ENCODE data around the gene HYPK. TPM values are rescaled to one million over a fixed set of nuclear protein-coding genes. Genes with fewer than 3 reads are reported as not detected.
A peak's percentile ranks its signal among the peaks of the same experiment; 100 is the strongest.
"Not testable (repeated sequence)": the region's sequence is repeated elsewhere in the genome, so short reads cannot be mapped to it uniquely, and the experiment has no call there.

The HYPK gene
- total RNA-seq, 1 donor from 2014 or later = 14.4 TPM

DNA sequence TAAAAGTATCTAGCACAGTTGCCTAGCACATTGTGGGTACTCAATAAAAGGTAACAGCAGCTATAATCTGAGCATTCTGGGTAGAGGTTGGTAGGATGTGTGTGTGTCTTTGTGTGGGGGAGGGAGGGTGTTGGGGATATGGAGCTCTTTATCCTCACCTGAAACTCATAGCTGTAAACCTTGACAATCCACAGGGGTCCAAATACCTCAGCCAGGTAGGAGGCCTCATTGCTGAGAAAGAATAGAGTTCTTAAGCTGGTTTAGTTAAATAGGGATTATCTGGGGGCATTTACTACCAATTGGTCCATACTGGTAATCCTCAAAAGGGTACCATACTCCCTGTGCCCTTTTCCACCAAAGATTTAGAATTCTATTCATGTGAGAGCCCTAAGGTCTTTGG lies 4.4 kb upstream of the HYPK start:
- no peak for DNase-seq

DNA sequence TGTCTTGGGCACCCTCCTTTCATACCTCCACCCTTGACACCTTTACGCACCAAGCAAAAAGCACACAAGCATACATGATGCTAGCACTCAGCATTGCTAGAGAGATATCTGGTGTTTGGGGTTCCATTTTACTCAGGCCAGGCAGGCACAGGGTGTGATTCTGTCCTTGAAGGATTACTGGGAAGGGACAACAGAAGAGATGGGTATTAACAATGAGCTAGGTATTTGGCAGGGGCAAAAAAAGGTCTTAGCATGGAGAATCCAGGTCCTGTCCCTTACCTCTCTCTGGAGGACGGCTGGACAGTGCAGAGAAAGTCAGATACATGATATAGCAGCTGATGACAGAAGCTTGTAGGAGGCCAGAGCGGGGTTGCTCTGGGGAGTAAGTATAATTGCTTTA lies 3.8 kb upstream of the HYPK start:
- DNase-seq = no peak

DNA sequence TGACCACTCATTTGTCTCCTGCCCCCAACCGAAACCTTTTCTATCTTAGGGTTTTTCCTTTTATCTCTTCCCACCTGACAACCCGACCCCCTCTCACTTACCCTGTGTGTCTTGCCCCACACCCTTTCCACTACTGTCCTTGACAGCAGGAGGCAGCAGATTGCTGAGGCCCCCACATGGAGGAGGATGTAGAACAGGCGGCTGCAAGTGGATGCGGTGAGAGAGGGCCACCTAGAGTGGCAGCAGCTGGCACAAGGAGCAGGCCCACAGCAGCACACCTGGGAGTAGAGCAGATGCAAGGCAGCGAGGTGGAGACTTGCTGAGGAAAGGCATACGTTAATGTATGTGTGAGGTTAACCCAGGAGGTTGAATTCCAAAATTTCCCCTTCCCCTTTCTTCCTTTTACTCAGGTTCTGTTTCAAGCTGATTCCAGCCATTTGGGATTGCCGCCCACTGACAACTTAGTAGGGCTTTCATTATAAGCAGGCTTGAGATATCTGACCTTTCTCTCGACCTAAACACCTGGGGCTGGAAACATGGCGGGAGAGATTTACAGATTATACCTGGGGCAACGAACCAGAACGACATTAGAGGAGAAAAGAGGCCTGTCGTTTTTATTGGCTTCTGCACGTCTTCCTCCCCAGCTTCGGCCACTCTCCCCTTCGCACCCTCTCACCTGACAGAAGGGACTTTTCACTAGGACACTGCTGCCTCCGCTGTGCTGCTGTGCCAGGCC lies 1.0 kb upstream of the HYPK start:
- DNase-seq = no peak

DNA sequence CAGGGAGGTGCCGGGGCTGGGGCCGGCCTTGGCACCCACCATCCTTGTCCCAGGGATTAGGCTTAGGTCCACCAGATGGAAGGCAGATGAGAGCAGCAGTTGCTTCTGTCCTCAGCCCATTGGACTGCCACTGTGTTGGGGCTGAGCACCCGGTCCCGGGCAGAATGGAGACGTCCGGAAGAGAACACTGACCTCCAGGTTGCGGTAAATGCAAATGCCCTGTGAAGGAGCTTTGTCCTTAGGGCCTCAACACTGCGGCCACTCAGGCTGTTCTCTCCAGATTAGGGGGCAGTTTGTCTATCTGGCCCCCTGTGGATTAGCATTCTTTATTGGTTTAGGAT lies 484 bp upstream of the HYPK start, which contains the start of gene SERINC4:
Gene SERINC4 (minus strand): TSS at position 276 of the 341 bp plus-strand sequence. CDS start 234 bp downstream, at position 42.
- DNase-seq = no peak

DNA sequence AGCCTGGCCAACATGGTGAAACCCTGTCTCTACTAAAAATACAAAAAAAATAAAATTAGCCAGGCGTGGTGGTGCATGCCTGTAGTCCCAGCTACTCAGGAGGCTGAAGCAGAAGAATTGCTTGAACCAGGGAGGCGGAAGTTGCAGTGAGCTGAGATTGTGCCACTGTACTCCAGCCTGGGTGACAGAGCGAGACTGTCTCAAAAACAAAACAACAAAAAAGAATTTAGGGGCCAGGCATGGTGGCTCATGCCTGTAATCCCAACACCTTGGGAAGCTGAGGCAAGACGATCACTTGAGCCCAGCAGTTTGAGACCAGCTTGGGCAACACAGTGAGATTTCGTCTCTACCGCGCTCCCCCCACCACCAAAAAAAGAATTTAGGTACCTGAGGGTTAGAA lies 2.3 kb downstream of the HYPK start:
- DNase-seq = not testable (repeated sequence)

DNA sequence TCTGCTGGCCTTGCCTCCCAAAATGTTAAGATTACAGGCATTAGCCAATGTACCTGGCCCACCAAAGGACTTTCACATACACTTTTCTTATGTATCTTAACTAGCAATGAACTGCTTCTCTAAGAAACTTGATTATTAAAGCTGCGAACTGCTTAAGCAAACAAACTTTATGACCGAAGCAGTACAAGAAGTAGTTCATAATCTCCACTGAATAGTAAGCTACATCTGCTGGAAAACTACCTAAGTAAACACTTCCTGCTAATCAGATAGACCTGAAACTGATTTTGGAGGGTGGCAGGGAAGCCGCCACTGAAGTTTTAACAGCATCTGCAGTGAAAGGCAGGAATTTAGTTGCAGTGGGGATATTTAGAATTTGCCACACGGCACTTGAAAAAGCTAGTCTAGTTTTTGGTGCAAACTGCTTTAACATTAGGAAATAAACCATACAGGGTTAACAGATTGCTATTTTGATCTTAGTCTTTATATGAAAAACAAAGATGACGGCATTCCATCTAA lies 8.1 kb downstream of the HYPK start:
- no peak for DNase-seq

DNA sequence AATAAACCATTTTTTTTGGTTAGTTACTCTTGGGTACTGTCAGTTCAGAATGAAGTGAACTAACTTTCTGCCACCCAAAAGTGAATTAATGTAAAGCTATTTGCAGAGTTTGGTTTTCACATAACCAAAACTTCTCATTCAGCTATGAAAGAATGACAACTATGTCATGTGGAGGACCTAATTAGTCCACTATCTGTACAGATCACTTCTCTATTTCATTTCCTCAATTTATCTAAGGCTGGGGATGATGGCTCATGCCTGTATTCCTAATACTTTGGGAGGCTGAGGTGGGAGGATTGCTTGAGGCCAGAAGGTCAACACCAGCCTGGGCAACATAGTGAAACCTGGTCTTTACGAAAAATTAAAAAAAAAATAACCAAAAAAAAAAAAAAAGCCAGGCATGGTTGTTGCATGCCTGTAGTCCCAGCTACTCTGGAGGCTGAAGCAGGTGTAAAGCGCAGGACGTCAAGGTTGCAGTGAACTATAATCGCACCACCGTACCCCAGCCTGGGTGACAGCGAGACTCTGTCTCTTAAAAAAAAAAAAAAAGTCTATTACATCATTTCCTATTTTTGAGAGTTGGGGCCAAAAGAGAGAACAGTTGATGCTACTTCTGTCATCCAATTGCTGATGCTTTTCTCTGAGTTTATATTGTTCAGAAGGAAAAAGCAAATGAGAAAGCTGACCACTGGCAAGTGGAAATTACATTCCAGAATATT lies 8.7 kb downstream of the HYPK start:
- no peak for DNase-seq

DNA sequence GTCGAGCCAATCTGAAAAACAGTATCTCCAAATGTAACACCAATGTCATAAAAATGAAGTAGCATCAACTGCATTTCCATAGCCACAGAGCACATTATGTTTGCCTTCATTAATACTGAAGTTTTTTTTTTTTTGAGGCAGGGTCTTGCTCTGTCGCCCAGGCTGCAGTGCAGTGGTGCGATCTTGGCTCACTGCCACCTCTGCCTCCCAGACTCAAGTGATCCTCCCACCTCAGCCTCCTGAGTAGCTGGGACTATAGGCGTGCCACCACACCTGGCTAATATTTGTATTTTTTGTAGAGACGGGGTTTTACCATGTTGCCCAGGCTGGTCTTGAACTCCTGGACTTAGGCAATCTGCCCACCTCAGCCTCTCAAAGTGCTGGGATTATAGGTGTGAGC lies 14.7 kb downstream of the HYPK start:
- not testable (repeated sequence) for DNase-seq

DNA sequence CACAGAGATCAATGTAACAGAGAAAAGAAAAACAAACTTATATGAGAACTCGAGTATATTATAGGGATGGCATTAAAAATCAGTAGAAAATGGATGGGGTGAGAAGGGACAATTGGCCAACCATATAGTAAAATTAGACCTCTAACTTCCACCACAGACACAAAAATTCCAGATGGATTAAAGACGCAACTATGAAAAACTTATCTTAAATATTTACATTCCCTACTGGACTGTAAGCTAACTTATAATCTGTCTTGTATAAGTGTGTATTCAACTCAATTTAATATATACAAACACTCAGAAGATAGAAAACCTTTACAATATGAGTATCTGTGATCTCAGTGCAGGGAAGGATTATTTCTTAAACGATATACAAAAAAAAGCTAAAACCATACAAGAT lies 21.1 kb downstream of the HYPK start:
- no peak for DNase-seq

DNA sequence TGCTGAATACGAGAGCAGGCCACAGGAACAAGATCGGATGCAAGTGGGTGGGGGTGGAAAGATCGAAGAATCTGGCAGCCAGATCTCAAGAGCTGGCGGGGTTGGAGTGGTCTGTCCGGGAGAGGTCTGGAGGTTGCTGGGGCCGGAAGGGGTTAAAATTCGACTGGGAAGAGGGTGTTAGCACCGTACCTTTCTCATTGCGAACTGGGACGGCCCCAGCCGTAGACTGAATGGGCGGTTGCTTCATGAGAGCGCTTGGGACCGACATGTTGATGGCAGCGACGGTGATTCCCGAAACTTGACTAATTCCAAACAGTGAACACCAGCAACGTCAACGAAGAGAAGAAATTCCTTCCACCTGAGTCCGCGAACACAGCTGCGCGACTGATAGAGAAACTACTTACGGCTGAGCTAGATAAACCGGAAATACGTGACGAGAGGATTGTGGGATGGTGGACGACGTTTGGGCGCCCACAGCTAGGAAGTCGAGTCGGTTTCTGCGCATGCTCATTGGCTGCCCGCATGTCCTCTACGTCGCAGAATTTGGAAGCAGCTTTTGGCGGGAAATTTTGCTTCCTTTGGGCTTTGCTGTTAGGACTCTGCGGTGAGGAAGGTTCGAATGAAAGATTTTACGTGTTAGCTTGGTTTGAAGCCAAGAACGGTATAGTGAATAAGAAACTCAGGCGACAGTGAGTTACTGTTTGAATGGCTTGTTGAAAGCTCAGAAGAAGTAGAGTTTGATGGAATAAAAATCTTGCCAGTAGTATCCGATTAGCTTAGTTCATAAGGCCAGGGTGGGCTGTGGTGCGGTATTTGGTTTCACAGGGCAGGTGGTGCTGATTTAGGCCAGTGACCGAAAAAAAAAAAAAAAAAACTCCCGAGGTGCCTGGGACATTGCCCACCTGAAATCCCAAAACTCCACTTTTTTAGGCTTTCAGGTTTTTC lies 24.2 kb downstream of the HYPK start, which contains the start of gene MFAP1:
Gene MFAP1 (minus strand): TSS at position 389 of the 945 bp plus-strand sequence. CDS start 121 bp downstream, at position 268.
- peak; percentile 97 for DNase-seq

DNA sequence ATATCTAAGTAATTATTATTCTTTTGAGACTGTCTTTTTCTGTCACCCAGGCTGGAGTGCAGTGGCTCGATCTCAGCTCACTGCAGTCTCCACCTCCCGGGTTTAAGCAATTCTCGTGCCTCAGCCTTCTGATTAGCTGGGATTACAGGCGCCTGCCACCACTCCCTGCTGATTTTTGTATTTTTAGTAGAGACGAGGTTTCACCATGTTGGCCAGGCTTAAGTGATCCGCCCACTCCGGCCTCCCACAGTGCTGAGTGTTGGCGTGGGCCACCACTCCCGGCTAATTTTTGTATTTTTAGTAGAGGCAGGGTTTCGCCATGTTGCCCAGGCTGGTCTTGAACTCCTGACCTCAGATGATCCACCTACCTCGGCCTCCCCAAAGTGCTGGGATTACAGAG lies 24.9 kb downstream of the HYPK start:
- DNase-seq = not testable (repeated sequence)

DNA sequence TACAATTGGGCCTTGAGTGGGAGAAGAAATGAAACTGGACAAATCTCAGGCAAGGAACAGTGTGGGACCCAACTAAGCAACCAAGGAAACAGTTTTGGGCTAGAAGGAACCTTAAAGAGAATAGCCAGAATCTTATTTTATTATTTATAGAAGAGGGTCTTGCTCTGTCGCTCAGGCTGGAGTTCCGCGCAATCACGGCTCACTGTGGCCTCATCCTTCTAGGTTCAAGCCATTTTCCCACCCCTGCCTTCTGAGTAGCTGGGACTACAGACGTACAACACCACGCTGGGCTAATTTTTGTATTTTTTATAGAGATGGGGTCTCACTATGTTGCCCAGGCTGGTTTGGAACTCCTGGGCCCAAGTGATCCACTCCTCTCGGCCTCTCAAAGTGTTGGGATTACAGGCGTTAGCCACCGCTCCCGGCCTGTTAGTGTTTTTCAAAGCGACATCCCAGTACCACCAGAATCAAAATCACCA lies 25.7 kb downstream of the HYPK start:
- DNase-seq = no peak

DNA sequence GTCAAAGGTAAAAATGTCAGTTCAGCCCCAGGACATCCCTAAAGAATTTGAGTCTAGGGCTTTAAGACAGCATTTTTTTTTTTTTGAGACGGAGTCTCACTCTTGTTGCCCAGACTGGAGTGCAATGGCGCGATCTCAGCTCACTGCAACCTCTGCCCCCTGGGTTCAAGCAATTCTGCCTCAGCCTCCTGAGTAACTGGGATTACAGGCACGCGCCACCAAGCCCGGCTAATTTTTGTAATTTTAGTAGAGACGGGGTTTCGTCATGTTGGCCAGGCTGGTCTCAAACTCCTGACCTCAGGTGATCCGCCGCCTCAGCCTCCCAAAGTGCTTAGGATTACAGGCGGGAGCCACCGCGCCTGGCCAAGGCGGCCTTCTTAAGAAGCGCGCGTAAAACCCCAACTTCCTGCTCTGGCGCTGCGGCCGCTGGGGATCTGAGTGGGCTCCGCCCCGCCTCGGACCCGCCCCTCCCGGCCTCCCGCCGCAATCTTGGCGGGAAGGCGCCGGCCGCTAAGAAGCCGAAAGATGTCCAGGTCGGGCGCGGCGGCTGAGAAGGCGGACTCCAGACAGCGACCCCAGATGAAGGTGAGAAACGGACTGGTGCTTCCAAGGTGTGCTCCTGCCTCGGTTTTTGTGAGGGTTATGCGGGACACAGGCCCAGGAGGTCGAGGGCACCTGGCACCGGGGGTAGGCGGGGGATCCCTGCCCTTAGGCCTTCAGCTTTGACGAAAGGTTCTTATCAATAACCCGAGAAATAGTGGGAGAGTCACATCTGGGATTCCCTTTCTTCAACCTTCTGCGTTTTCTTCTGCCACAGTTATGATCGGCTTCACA lies 26.3 kb downstream of the HYPK start, which contains the start of gene WDR76:
Gene WDR76 (plus strand): TSS at position 495 of the 834 bp plus-strand sequence. CDS start 31 bp downstream, at position 526.
- DNase-seq = peak; percentile 52

DNA sequence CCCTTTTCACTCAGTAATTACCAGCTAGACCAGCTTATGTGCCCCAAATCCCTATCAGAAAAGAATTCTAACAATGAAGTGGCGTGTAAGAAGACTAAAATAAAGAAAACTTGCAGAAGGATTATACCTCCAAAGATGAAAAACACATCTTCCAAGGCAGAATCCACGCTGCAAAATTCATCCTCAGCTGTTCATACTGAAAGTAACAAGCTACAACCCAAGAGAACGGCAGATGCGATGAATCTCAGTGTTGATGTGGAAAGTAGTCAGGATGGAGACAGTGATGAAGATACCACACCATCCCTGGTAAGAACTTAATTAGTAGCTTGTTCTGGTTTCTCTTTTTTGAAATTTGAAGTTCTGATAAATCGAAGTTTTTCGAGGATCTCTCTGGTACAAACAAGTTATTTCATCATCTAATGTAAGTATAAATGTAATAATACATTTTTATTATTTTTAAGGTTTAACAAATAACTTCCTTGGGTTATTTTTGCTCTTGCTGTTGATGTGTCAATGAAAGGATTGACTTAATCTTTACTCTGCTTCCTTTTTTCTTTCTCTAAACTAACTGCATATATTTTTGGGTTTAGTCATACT lies 27.8 kb downstream of the HYPK start:
- no peak for DNase-seq

DNA sequence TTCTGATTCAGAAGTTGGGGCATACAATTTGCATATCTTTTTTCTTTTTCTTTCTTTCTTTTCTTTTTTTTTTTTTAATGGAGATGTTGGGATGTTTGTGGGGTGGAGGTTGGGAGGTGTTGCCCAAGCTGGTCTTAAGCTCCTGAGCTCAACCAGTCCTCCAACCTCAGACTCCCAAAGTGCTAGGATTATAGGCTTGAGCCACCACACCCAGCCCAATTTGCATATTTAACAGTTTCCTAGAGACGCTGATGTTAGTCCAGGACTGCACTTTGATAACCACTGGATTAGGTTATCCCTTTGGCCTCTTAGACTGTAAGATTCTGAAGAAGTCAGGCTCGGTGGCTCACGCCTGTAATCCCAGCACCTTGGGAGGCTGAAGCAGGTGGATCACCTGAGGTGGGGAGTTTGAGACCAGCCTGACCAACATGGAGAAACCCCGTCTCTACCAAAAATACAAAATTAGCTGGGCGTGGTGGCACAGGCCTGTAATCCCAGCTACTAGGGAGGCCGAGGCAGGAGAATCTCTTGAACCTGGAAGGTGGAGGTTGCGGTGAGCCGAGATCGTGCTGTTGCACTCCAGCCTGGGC lies 29.6 kb downstream of the HYPK start:
- not testable (repeated sequence) for DNase-seq

DNA sequence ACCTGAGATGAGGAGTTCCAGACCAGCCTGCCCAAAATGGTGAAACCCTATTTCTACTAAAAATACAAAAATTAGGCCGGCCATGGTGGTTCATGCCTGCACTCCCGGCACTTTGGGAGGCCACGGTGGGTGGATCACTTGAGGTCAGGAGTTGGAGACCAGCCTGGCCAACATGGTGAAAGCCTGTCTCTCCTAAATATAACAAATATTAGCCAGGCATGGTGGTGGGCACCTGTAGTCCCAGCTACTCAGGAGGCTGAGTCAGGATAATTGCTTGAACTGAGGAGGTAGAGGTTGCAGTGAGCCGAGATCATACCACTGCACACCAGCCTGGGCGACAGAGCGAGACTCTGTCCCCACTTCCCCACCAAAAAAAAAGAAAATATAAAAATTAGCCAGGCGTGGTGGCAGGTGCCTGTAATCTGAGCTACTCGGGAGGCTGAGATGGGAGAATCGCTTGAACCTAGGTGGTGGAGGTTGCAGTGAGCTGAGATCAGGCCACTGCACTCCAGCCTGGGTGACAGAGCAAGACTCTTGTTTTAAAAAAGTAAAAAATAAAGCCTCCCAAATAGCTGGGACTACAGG lies 30.4 kb downstream of the HYPK start:
- not testable (repeated sequence) for DNase-seq

DNA sequence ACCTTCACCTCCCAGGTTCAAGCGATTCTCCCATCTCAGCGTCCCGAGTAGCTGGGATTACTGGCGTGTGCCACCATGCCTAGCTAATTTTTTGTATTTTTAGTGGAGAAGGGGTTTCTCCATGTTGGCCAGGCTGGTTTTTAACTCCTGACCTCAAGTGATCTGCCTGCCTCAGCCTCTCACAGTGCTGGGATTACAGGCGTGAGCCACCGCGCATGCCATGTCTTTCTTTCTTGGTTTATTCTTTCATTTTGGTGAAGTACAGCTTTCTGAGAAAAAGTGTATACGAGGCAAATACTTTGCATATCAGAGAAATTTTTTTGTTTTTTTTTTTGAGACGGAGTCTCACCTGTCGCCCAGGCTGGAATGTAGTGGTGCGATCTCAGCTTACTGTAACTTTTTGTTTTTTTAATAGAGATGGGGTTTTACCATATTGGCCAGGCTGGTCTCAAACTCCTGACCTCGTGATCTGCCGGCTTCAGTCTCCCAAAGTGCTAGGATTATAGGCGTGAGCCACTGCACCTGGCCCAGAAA lies 31.2 kb downstream of the HYPK start:
- DNase-seq = not testable (repeated sequence)

DNA sequence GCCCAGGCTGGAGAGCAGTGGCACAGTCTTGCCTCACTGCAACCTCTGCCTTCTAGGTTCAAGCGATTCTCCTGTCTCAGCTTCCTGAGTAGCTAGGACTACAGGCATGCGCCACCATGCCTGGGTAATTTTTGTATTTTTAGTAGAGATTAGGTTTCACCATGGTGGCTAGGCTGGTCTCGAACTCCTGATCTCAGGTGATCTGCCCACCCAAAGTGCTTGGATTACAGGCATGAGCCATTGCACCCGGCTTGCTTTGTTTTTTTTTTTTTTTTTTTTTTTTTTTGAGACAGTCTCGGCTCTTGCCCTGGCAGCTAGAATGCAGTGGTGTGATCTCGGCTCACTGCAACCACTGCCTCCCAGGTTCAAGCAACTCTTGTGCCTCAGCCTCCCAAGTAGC lies 32.1 kb downstream of the HYPK start:
- DNase-seq = not testable (repeated sequence)

DNA sequence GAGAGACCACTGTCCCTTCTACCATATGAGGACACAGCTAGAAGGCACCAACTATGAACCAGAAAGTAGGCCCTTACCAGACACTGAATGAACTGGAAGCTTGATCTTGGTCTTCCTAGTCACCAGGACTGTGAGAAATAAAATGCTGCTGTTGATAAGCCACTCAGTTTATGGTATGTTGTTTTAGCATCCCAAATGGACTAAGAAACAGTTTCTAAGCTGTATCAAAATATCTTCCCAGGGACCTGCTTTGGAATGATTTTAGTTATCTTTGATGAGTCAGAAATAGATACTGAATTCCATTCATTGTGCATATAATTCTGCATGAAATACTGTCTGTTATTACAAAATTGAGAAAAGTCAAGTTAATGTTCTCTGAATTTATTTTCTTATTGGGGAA lies 45.0 kb downstream of the HYPK start:
- no peak for DNase-seq

DNA sequence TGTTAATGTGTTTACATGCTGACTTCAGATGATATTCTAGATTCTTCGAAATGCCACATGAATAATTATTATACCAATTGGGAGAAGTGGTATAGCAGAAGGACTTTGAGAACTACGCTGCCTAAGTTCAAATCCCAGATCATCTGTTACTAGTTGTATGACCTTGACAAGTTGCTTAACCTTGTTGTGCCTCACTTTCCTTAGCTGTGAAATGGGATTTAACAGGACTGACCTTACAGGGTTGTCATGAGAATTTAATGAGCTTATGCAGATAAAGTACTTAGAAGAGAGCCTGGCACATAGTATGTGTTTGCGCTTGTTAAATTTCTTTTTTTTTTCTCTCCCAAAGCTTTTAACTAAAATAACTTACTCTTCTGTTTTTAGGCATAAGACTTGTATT lies 50.9 kb downstream of the HYPK start:
- no peak for DNase-seq
